GM19023 (cell line): Measurements from ENCODE around the gene OR6M1.

Experiments used
- ATAC-seq: cut with Tn5 transposase; IDR thresholded peaks from one replicate; pipeline ENCODE4 v1.9.1; 2021; ENCODE audit warnings: mild to moderate bottlenecking, moderate library complexity; ENCODE audit not compliant: unreplicated experiment

Gene OR6M1

GRCh38 chr11:123775715-123776549 lies 30.2 kb downstream of the OR6M1 start:
- no peak for ATAC-seq

GRCh38 chr11:123775289-123775688 lies 30.9 kb downstream of the OR6M1 start:
- no peak for ATAC-seq

DNA sequence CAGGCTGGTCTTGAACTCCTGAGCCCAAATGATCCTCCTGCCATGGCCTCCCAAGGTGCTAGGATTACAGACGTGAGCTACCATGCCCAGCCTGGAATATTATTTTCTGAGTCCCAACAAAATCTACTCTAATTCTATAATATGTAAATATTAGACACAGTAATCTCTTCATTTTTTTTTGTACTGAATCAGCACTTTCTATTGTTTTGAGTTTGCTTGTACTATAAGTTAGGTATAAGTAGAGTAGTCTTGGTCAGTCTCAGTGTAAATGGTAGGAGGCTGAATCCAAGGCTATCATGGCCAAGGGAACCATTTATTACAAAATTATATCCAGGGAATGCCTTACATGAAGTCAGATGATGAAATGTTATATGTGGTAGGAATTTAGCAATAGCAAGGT lies 32.2 kb downstream of the OR6M1 start:
- ATAC-seq: no peak

- ATAC-seq: no peak
Observed at GRCh38 chr11:123773026-123773425, 33.1 kb downstream of the OR6M1 start.

- no peak for ATAC-seq
Observed at GRCh38 chr11:123771664-123772063, 34.5 kb downstream of the OR6M1 start.

DNA sequence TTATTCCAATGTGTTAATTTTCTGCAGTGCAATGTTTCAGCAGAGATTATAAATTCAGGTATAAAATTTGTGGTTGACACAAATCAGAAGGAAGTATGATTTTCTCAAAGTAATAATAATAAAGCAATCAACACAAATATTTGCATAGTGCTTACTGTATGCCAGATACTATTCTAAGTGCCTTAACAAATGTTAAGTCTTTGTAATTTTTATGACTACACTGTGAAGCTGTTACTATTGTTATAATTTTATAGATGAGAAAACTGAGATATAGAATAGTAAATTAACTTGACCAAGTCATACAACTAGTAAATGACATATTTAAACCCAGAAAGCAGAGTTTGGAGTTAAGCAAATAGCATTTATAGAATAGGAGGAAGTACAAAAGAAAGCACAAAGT lies 35.4 kb downstream of the OR6M1 start:
- ATAC-seq: no peak

DNA sequence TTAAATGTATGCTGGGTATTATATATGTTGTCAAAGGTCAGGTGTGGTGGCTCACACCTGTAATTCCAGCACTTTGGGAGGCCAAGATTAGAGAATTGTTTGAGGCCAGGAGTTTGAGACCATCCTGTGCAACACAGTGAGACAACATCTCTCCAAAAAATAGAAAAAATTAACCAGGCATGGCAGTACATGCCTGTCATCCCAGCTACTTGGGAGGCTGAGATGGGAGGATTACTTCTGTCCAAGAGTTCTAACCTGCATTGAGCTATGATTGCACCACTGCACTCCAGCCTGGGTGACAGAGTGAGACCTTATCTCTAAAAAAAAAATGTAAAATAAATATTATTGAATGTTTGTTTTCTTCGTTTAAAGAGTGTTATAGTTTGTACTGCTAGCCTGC lies 40.5 kb downstream of the OR6M1 start:
- ATAC-seq: no peak

DNA sequence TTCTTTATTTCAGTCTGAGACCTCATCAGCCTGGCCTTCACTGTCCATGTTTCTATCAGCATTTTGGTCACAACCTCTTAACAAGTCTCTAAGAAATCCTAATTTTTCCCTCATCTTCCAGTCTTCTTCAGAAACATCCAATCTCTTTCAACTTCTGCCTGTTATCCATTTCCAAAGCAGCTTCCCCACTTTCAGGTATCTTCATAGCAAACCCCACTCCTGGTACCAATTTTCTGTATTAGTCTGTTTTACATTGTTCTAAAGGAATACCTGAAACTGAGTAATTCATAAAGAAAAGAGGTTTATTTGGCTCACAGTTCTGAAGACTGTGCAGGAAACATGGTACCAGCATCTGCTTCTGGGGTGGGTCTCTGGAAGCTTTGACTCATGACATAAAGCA lies 43.7 kb downstream of the OR6M1 start:
- no peak for ATAC-seq

DNA sequence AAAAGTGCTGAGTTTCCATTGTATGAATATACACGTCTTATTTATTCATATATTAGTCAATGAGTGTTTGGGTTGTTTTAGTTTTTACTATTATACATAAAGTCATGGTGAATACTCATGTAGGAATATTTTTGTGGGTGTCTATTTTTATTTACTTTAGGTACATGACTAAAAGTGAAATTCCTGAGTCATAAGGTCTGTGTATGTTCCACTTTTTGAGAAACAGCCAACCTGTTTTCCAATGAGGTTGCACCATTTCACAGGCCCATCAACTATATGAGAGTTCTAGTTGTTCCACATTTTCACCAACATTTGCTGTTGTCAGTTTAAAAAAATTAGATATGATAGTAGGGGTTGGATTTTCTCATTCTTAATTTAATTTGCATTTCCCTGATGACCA lies 45.3 kb downstream of the OR6M1 start:
- no peak for ATAC-seq

DNA sequence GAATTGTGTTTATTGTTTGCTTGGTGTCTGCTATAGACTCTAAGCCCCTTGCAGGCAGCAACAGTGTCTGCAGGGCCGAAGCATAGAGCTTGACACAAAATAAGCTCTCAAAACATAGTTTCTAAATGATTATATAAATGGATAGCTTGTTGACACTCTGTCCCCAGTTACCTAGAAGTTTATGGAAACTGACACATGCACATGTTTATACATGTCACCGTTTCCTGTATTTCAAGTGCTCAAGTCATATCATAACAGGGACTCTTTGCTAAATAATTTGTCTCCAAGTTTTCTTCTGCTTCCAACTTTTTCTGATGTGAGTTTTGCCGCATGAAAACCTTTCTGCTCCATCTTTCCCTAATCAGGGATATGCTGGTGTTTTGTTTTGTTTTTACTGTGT lies 48.2 kb downstream of the OR6M1 start:
- ATAC-seq: no peak

- ATAC-seq: no peak
Observed at GRCh38 chr11:123755813-123756212, 50.3 kb downstream of the OR6M1 start.
